ENCODE measurements around the gene GABBR2.
"Not testable (repeated sequence)": the region's sequence is repeated elsewhere in the genome, so short reads cannot be mapped to it uniquely, and the experiment has no call there.

Gene GABBR2

GRCh38 chr9:98267556-98267955 is 441.2 kb downstream of the GABBR2 start:
- FAIRE-seq; DNase-seq (ENCODE audit: low spot score): not testable (repeated sequence)

DNA sequence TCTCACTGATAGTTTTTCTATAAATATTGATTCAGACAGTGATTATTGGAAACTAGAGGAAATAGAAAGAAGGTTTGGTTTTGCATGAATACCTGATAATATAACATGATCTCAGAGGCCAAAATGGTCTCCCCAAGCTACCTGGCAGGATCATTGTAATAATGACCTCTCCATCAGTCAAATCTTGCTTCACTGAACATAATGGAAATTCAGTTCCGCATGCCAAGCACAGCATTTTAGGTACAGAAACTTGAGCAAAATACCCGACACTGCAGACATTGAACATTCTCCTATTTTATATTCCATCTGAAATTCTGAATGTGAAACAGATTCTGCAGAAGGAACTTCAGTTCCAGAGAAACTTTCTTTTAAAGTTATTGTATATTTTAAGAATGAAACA is 444.2 kb downstream of the GABBR2 start:
- FAIRE-seq, result no peak
- DNase-seq (ENCODE audit: low spot score), result no peak

GRCh38 chr9:98263482-98264357 is 445.0 kb downstream of the GABBR2 start:
- FAIRE-seq, result peak; percentile 30
- DNase-seq (ENCODE audit: low spot score), result peak; percentile 62

- FAIRE-seq (no peak), DNase-seq (ENCODE audit: low spot score) (no peak)
Measured at GRCh38 chr9:98263080-98263479, 445.7 kb downstream of the GABBR2 start.

DNA sequence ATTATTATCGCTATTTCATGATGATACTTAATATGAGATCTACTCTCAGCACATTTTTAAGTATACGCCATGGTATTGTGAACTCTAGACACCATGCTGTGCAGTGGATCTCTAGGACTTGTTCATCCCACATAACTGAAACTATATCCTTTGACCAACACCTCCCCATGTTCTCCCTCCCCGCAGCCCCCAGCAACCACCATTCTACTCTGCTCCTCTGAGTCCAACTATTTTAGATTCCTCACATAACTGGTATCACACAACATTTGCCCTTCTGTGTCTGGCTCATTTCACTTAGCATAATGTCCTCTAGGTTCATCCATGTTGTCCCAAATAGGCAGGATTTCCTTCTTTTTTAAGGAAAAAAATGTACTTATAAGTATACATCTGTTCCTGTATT is 446.7 kb downstream of the GABBR2 start:
- FAIRE-seq, result no peak
- DNase-seq (ENCODE audit: low spot score), result no peak

DNA sequence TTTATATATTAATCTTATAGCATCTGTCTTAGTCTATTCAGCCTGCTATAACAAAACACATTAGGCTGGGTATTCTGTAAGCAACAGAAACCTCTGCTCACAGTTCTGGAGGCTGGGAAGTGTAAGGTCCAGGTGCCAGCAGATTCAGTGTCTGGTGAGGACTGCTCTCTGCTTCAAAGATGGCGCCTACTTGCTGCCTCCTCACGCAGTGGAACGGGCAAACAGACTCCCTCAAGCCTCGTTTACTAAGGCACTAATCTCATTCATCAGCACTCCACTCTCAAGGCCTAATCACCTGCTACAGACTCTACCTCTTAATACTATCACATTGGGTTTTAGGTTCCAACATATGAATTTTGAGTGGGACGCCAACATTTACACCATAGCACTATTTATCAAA is 448.1 kb downstream of the GABBR2 start:
- DNase-seq (ENCODE audit: low spot score) (no peak), FAIRE-seq (no peak)

GRCh38 chr9:98259791-98260190 is 448.9 kb downstream of the GABBR2 start:
- DNase-seq (ENCODE audit: low spot score) (no peak), FAIRE-seq (no peak)

DNA sequence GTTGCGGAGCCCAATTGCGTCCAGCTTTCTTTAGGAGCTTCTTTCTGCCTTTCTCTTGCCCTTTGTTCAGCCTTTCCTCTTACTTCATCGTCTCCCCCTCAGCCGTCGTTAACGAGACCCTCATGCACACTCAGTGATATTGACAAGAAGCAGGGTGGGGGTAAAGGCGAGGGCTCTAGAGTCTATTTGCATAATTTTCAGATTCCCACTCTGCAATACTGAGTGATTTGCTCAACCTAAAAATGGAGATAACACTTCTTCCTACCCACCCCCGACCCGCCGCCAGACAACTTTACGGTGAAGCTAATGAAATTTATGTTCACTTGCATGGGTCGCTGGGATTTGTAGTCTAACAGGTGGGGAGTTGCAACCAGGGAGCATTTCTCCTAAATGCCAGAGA is 452.0 kb downstream of the GABBR2 start:
- DNase-seq (ENCODE audit: low spot score), result no peak
- no peak for FAIRE-seq

DNA sequence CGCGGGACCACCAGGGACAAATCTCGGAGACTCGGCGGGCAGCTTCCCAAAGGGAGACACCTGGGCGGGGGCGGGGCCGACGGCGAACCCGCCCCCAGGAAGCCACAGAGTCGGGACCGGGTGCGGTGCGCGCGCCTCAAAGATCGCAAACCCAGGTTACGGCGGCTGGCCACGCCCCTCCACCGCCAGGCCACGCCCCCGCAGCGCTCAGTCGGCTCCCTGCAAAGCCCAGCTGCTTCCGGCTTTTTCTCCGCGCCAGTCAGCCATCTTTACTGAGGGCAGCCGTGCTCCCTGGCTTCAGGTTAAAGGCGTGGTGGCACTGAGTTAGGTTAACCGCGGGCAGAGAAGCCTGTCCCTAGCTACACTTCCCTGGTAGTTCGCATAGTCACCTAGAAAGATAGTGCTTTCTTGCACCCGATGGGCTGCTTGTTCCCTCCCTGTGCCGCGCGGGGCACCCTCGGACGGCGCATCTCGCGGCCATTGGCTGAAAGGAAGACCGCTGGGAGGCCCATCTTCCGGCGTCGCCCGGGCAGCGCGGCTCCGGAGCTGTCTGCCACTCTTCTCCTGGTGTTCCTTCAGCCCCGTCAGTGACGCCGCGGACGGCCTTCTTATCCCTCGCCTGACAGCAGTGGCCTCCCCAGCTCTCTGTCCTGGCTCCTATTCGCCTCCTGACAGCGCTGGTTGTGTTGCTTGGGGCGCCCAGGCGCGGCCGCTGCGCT is 453.0 kb downstream of the GABBR2 start, which contains the start of gene TBC1D2:
TBC1D2 (minus strand) TSS at position 72 of the 719 bp plus-strand sequence. CDS start 108 bp downstream, outside the sequence.
- FAIRE-seq (peak; percentile 32), DNase-seq (ENCODE audit: low spot score) (peak; percentile 90)

DNA sequence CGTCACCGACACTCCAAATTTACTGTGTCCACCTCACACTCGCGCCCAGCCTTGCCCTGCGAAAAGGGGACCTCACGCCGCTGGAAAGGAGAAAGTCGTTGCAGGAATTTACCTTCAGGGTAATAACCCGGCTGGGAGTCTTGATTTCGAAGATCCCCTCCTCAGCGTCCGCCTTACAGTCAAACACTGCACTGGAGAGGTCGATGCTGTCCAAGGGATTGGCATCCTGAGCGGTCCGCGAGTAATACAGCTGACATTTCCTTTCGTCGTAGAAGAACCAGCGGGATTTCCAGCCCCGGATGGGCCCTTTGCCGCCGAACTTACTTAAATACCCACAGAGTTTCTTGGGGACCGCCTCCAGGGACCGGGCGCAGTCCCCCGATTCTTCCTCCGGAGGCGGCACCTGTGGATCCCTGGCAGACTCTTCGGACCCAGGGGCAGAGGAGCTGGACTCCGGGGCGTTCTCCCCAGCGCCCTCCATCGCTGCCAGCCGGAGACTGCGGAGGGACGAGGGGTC is 453.6 kb downstream of the GABBR2 start:
- no peak for FAIRE-seq
- no peak for DNase-seq (ENCODE audit: low spot score)

- DNase-seq (ENCODE audit: low spot score) (no peak), FAIRE-seq (no peak)
Measured at GRCh38 chr9:98254228-98255060, 454.3 kb downstream of the GABBR2 start.

GRCh38 chr9:98253565-98253964 is 455.2 kb downstream of the GABBR2 start:
- DNase-seq (ENCODE audit: low spot score), result no peak

DNA sequence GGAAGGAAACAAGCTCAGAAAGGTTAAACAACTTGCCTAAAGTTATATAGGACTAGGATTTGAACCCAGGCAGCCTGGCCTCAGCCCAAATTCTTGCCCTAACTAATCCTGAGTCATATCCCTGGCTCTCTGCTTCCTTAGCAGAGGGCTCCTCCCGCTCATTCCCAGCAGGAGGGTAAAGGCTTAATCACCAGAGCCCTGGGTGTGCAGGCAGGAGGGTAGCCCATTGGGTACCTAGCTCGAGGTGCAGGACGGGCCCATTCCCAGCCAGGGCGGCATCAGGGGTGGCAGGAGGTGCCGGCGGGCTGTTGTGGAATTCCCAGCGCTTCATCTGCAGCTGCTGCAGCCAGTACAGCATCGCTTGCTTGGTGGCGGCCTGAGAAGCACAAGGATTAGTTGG is 457.2 kb downstream of the GABBR2 start:
- DNase-seq (ENCODE audit: low spot score) (peak; percentile 96), FAIRE-seq (peak; percentile 89)

More at GRCh38 chr9:98253565-98253964, 455.2 kb downstream of the GABBR2 start:
- FAIRE-seq, result no peak

GRCh38 chr9:98249771-98250170 is 459.0 kb downstream of the GABBR2 start:
- FAIRE-seq, result no peak
- DNase-seq (ENCODE audit: low spot score), result no peak

GRCh38 chr9:98248737-98249474 is 459.8 kb downstream of the GABBR2 start:
- DNase-seq (ENCODE audit: low spot score), result peak; percentile 83
- peak; percentile 80 for FAIRE-seq

- no peak for DNase-seq (ENCODE audit: low spot score)
- FAIRE-seq, result no peak
Measured at GRCh38 chr9:98247831-98248657, 460.7 kb downstream of the GABBR2 start.

- no peak for DNase-seq (ENCODE audit: low spot score)
- no peak for FAIRE-seq
Measured at GRCh38 chr9:98242426-98242825, 466.3 kb downstream of the GABBR2 start.

GRCh38 chr9:98241357-98242300 is 467.1 kb downstream of the GABBR2 start:
- no peak for DNase-seq (ENCODE audit: low spot score)
- no peak for FAIRE-seq

DNA sequence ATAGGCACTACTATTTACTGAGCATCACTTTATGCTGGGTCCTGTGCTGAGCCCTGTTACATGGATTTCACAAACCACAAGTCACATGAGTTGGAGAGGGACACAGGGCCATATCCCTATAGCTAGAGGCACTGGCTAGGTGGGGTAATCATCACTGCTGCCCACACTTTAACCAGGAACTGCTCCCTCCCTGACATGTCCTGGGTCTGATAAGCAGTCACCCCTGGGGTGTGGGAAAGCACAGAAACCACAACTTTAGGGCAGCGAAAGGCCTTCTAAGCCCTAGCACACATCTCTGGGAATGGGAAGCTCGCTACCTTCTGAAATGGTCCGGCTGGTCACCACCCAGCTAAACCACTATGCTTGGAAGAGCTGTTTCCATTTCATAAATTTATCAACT is 468.3 kb downstream of the GABBR2 start:
- FAIRE-seq (no peak), DNase-seq (ENCODE audit: low spot score) (no peak)

All from RCC 7860 (cell line).